Brain microvascular endothelial cell (primary cell): ENCODE results near the gene CBLIF.
"Not testable (repeated sequence)": the region's sequence is repeated elsewhere in the genome, so short reads cannot be mapped to it uniquely, and the experiment has no call there.

Source experiments
- DNase-seq: peaks from one replicate; pipeline ENCODE4 v3.0.0-alpha.2; 2020
- H3K27ac ChIP-seq: fragments of 250-450 bp; sonication (Bioruptor Pico); 2 replicates; pipeline ENCODE4 v1.5.1; 2020; ENCODE audit warnings: mild to moderate bottlenecking, moderate library complexity
- H3K27me3 ChIP-seq: fragments of 250-450 bp; sonication (Bioruptor Pico); replicated peaks from 2 replicates; pipeline ENCODE4 v1.5.1; 2020; ENCODE audit warnings: mild to moderate bottlenecking
- H3K36me3 ChIP-seq: fragments of 250-450 bp; sonication (Bioruptor Pico); replicated peaks from 2 replicates; pipeline ENCODE4 v1.5.1; 2020; ENCODE audit warnings: mild to moderate bottlenecking
- H3K4me3 ChIP-seq: 2 replicates; pipeline ENCODE4 v1.5.1; 2011; ENCODE audit warnings: low read depth, mild to moderate bottlenecking, control low read depth, low read length, moderate library complexity
- CTCF ChIP-seq: IDR thresholded peaks from 2 replicates; pipeline ENCODE4 v1.5.1; 2011; ENCODE audit warnings: low read depth, mild to moderate bottlenecking, moderate library complexity, low read length, control low read depth, inconsistent platforms; ENCODE audit errors: missing control alignments
- in situ Hi-C: cut with HindIII; loops from 2 replicates; pipeline ENCODE4 v1.10.0; 2017; ENCODE audit warnings: low sequenced_read_pairs, low pct_ligation_motif_present

Gene CBLIF

GRCh38 chr11:59866397-59866796 is 21.1 kb upstream of the CBLIF start, which contains the start of gene TCN1:
Gene TCN1 (minus strand): TSS chr11:59866487. CDS start chr11:59866470, 17 bp downstream.
- H3K4me3 ChIP-seq = no peak within 1 kb of the TSS
- in situ Hi-C loops = no loop called here
- no peak for TF ChIP-seq CTCF
- no peak for DNase-seq
- no peaks in the 10 kb centered on the region for H3K27me3 ChIP-seq
- no peaks in the 10 kb centered on the region for H3K36me3 ChIP-seq
- H3K27ac ChIP-seq = no peak within 1 kb of the TSS

GRCh38 chr11:59865031-59865430 is 19.7 kb upstream of the CBLIF start:
- Histone ChIP-seq H3K27ac (no peak overlapping the region), H3K27me3 (no peaks in the 10 kb centered on the region), H3K4me3 (no peak overlapping the region), H3K36me3 (no peaks in the 10 kb centered on the region)
- no peak for TF ChIP-seq CTCF
- DNase-seq = peak; percentile 35
- in situ Hi-C loops = no loop called here

GRCh38 chr11:59862252-59862651 is 17.0 kb upstream of the CBLIF start:
- Histone ChIP-seq H3K36me3 (no peaks in the 10 kb centered on the region), H3K4me3 (no peak overlapping the region), H3K27ac (no peak overlapping the region), H3K27me3 (no peaks in the 10 kb centered on the region)
- in situ Hi-C loops = no loop called here
- TF ChIP-seq CTCF = no peak
- no peak for DNase-seq

- no peak overlapping the region for H3K4me3 ChIP-seq
- in situ Hi-C loops = no loop called here
These were observed 14.4 kb upstream of the CBLIF start for GRCh38 chr11:59859673-59860072.

GRCh38 chr11:59857439-59858434 is 12.4 kb upstream of the CBLIF start:
- in situ Hi-C loops = no loop called here
- Histone ChIP-seq H3K27ac (no peak overlapping the region), H3K27me3 (no peaks in the 10 kb centered on the region), H3K4me3 (no peak overlapping the region), H3K36me3 (no peaks in the 10 kb centered on the region)
- DNase-seq = peak; percentile 9
- no peak for TF ChIP-seq CTCF

More at GRCh38 chr11:59859673-59860072, 14.4 kb upstream of the CBLIF start:
- Histone ChIP-seq H3K27ac (no peak overlapping the region), H3K36me3 (no peaks in the 10 kb centered on the region), H3K27me3 (no peaks in the 10 kb centered on the region)
- TF ChIP-seq CTCF = no peak
- no peak for DNase-seq

GRCh38 chr11:59854871-59855270 is 9.6 kb upstream of the CBLIF start:
- no peak overlapping the region for H3K4me3 ChIP-seq
- H3K27ac ChIP-seq = no peak overlapping the region
- in situ Hi-C loops = no loop called here
- no peaks in the 10 kb centered on the region for H3K27me3 ChIP-seq
- TF ChIP-seq CTCF = no peak
- DNase-seq = no peak
- H3K36me3 ChIP-seq = no peaks in the 10 kb centered on the region

- H3K27me3 ChIP-seq, in situ Hi-C loops, DNase-seq, H3K36me3 ChIP-seq, H3K4me3 ChIP-seq, H3K27ac ChIP-seq: not testable (repeated sequence)
These were observed 6.1 kb upstream of the CBLIF start for GRCh38 chr11:59851416-59851815.

GRCh38 chr11:59849551-59849950 is 4.3 kb upstream of the CBLIF start:
- not testable (repeated sequence) for H3K4me3 ChIP-seq

More at GRCh38 chr11:59849551-59849950, 4.3 kb upstream of the CBLIF start:
- in situ Hi-C loops, H3K27me3 ChIP-seq, H3K36me3 ChIP-seq, H3K27ac ChIP-seq, DNase-seq: not testable (repeated sequence)
